Body of pancreas (tissue), 4 donors: ENCODE data around the gene SPOCK1. TPM values are rescaled to one million over a fixed set of nuclear protein-coding genes. Genes with fewer than 3 reads are reported as not detected.

ENCODE experiments used
- ATAC-seq: fragments of 150-250 bp; one replicate; pipeline ENCODE4 v1.9.1; 2016
- DNase-seq, 4 donors: peaks; one replicate each; pipeline ENCODE4 v3.0.0-alpha.2; 2019
- H3K27ac ChIP-seq, 4 donors: fragments of 200-600 bp; sonication (generic); 1 replicate in 3 of 4; 2 replicates in 1 of 4; pipeline versions ENCODE4 v1.5.1 to v1.6.1; 2016 to 2019; ENCODE audit warnings: mild to moderate bottlenecking in 1 of 4, mixed read lengths in 1 of 4, moderate library complexity in 1 of 4
- H3K27me3 ChIP-seq, 2 donors: fragments of 200-600 bp; sonication (generic); one replicate each; pipeline ENCODE4 v1.6.0; 2016; ENCODE audit warnings: mild to moderate bottlenecking in 1 of 2
- H3K36me3 ChIP-seq, 2 donors: fragments of 200-600 bp; sonication (generic); replicated peaks in 1 of 2; 2 replicates each; pipeline ENCODE4 v1.5.1; 2016; ENCODE audit warnings: low read depth in 2 of 2; ENCODE audit not compliant: insufficient read depth in 1 of 2
- H3K4me1 ChIP-seq: fragments of 200-600 bp; sonication (generic); one replicate; pipeline ENCODE4 v1.6.0; 2016
- H3K4me3 ChIP-seq, 2 donors: fragments of 200-600 bp; sonication (generic); 1 replicate in 1 of 2; 2 replicates in 1 of 2; pipeline ENCODE4 v1.5.1; 2016 to 2019
- H3K9me3 ChIP-seq, 3 donors: fragments of 200-600 bp; sonication (generic); 1 replicate in 2 of 3; 2 replicates in 1 of 3; pipeline ENCODE4 v1.5.1; 2016
- POLR2A ChIP-seq, 3 donors: fragments of 450-650 bp; IDR thresholded peaks; one replicate each; pipeline ENCODE4 v1.6.1; 2016; ENCODE audit warnings: antibody characterized with exemption in 3 of 3, mild to moderate bottlenecking in 2 of 3
- WGBS, 2 donors: methylation state at CpG; one replicate each; pipeline ENCODE4 v1.1.5; 2017; 5-methylcytosine and 5-hydroxymethylcytosine counted together
- intact Hi-C: fragments of 100-400 bp; cut with DNase I; formaldehyde crosslinking; loops from one replicate; pipeline ENCODE4 v1.15.1; 2023
- total RNA-seq, 2 donors: library from RNA; depleted of rRNA; stranded (reverse); fragments of >200 nt; gene quantifications; one replicate each; pipeline ENCODE4 v1.1.0, GENCODE V29; 2016
- TF ChIP-seq, protein P1 (sequence below), 7 experiments: fragments of 450-650 bp in 4 of 7; fragments of 200-600 bp in 3 of 7; sonication (generic) in 3 of 7; IDR thresholded peaks; one replicate each; pipeline ENCODE4 v1.5.1; 2016 to 2019; ENCODE audit warnings: antibody characterized with exemption in 7 of 7

The SPOCK1 gene
- total RNA-seq, 2 donors from 2014 or later, result 22.4 to 30.6 TPM

DNA sequence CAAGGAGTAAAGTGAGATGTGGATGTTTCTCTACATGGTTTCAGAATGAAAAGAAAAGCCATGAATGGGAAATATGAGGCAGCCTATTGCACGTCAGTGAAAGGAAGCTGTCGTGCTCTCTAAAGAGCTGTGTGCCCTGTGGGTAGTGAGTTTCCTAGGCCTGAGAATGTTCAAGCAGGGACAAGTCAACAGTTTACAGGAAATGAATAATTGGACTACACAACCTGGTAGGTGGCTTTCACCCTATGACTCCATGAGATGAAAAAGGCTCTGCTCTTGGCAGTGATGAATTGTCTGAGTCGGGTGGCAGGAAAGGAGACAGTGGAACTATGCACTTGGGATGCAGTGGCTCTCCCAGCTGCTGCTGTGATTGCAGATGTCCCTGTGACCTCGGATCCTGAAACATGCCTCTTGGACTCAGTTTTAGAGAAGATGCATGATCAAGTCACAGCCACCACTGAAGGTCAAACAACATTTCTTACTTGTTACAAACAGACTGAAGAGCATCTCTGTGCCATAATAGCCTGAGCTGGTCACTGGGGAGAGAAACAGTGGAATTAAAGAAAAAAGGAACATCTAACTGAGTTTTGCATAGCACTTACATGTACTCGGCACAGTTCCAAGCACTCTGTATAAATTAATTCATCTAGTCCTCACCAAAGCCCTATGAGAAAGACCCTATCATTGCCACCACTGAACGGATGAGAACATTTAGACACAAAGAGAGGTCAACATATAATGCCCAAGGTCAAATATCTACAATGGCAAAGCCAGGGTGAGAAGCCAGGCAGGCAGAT is 293.7 kb downstream of the SPOCK1 start:
- intact Hi-C loops, result no loop called here
- ATAC-seq (no peak), DNase-seq (no peak)
- 73 to 74% methylated on average over 5 to 6 of the region's 6 CpGs for WGBS, 2 donors
- H3K9me3 ChIP-seq, result no peaks in the 10 kb centered on the region
- peaks cover 40% of the 10 kb centered on the region for H3K4me1 ChIP-seq
- H3K36me3 ChIP-seq, result no peaks in the 10 kb centered on the region
- no peaks in the 10 kb centered on the region for H3K27me3 ChIP-seq
- TF ChIP-seq POLR2A (IDR thresholded peaks at IDR 0.05), result no peak
- TF ChIP-seq, protein P1, sequence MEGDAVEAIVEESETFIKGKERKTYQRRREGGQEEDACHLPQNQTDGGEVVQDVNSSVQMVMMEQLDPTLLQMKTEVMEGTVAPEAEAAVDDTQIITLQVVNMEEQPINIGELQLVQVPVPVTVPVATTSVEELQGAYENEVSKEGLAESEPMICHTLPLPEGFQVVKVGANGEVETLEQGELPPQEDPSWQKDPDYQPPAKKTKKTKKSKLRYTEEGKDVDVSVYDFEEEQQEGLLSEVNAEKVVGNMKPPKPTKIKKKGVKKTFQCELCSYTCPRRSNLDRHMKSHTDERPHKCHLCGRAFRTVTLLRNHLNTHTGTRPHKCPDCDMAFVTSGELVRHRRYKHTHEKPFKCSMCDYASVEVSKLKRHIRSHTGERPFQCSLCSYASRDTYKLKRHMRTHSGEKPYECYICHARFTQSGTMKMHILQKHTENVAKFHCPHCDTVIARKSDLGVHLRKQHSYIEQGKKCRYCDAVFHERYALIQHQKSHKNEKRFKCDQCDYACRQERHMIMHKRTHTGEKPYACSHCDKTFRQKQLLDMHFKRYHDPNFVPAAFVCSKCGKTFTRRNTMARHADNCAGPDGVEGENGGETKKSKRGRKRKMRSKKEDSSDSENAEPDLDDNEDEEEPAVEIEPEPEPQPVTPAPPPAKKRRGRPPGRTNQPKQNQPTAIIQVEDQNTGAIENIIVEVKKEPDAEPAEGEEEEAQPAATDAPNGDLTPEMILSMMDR (IDR thresholded peaks at IDR 0.05), result no peak
- no peak overlapping the region for H3K4me3 ChIP-seq
- H3K27ac ChIP-seq, result no peak overlapping the region

DNA sequence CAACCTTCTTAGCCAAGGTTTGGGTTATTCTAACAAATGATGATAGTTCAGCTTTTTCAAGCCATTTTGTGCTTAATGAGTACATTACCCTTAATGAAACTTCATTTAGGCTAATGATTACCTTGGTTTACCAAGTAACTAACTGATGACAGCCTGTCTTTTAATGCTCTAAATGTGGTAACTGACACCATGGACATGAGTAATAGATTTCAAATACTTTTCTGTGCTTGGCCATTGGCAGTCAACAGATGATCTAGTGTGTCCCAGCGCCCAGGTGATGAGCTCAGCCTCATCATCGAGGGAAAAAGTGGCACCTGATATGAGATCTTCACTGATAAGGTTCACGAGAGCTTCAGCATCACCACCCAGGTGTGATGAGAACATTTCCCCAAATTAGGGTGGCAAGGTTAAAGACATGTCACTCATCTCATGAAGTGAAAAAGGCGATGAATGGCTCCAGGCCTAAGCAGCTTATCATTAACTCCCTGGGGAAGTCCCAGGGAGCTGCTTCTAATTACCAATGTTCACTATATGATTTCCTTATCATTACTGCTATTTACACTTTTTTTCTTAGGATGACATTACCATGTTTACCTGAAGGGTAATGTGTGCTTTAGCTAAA is 296.0 kb downstream of the SPOCK1 start:
- Histone ChIP-seq H3K27me3 (no peaks in the 10 kb centered on the region), H3K9me3 (no peaks in the 10 kb centered on the region), H3K36me3 (no peaks in the 10 kb centered on the region), H3K4me1 (peaks cover 27% of the 10 kb centered on the region), H3K27ac (no peak overlapping the region), H3K4me3 (no peak overlapping the region)
- WGBS, 2 donors, result 42 to 52% methylated on average over 4 of the region's 4 CpGs
- DNase-seq, result no peak
- no peak for ATAC-seq
- no peak for TF ChIP-seq POLR2A (IDR thresholded peaks at IDR 0.05)
- TF ChIP-seq, protein P1 (IDR thresholded peaks at IDR 0.05), result no peak
- intact Hi-C loops, result no loop called here

DNA sequence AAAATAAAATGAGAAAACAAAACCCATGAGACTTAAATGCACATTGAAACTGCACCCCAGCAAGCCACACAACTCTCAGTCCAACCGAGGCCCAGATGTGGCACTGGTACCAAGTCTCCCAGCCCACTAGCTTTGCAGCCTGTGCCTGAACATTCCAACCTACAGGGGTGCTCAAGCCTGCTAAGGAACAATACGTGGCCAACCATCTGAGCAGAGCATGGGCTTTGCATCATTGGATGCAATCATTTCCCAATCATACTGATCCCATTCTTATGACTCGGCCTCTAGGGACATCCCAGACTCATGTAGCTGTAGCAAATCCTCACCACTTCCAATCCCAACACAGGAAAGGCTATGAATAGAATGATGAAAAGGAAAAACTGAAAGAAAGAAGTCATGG is 297.2 kb downstream of the SPOCK1 start:
- no peaks in the 10 kb centered on the region for H3K9me3 ChIP-seq
- TF ChIP-seq, protein P1 (IDR thresholded peaks at IDR 0.05), result no peak
- TF ChIP-seq POLR2A (IDR thresholded peaks at IDR 0.05), result no peak
- DNase-seq (peak in 1 of 4 donors; percentile 26), ATAC-seq (no peak)
- no peak overlapping the region for H3K4me3 ChIP-seq
- 85 to 87% methylated on average over 3 of the region's 3 CpGs for WGBS, 2 donors
- no peaks in the 10 kb centered on the region for H3K36me3 ChIP-seq
- H3K27ac ChIP-seq, result no peak overlapping the region
- no peaks in the 10 kb centered on the region for H3K27me3 ChIP-seq
- intact Hi-C loops, result no loop called here
- peaks cover 16% of the 10 kb centered on the region for H3K4me1 ChIP-seq

DNA sequence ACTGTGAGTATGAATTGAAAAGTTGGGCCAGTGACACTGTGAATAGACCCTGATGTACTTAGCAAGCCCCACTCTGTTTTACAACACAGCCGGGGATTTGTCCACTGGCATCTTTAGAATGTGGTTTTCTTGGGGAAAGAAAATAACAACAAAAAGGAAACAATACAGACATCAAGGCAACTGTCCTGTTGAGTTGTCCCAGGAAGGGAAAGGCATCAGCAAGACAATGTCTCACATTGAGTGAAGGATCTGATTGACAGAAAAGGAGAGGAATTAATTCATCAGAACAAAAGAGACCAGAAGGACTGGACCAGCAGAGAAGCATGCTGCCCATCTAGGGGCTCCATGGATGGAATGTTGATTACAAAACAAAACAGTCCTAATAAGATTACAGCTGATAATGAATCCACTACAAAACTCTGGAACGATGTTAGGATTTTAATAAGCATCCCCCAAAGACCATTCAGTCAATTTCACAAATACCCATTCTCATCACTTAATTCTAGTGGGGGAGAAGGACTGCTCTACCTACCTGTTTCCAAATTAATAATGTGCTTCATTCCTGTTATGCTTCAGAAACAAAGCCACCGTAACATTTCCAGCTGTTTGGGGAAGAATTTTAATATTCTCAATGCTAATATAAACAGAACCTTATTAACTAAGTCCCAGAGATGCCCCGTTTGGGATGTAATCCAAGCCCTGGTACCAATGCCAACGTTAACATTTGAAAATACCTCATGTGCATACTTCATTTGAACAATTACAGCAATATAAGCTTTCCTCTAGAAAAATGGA is 298.0 kb downstream of the SPOCK1 start:
- no peak for ATAC-seq
- WGBS, 2 donors, result 78 to 79% methylated on average over 5 of the region's 5 CpGs
- H3K9me3 ChIP-seq, result no peaks in the 10 kb centered on the region

More for the DNA sequence above, 298.0 kb downstream of the SPOCK1 start:
- TF ChIP-seq, protein P1 (IDR thresholded peaks at IDR 0.05), result no peak
- no peak for TF ChIP-seq POLR2A (IDR thresholded peaks at IDR 0.05)
- intact Hi-C loops, result no loop called here
- DNase-seq, result no peak
- H3K27ac ChIP-seq, result no peak overlapping the region
- H3K36me3 ChIP-seq, result no peaks in the 10 kb centered on the region
- peaks cover 9% of the 10 kb centered on the region for H3K4me1 ChIP-seq
- no peak overlapping the region for H3K4me3 ChIP-seq
- H3K27me3 ChIP-seq, result no peaks in the 10 kb centered on the region
